ENCODE results near the gene BTBD9. TPM values are rescaled to one million over a fixed set of nuclear protein-coding genes. Genes with fewer than 3 reads are reported as not detected.

BTBD9 gene
- total RNA-seq, 4 donors from 2014 or later: 5.5 to 14.1 (median 6.3) TPM

DNA sequence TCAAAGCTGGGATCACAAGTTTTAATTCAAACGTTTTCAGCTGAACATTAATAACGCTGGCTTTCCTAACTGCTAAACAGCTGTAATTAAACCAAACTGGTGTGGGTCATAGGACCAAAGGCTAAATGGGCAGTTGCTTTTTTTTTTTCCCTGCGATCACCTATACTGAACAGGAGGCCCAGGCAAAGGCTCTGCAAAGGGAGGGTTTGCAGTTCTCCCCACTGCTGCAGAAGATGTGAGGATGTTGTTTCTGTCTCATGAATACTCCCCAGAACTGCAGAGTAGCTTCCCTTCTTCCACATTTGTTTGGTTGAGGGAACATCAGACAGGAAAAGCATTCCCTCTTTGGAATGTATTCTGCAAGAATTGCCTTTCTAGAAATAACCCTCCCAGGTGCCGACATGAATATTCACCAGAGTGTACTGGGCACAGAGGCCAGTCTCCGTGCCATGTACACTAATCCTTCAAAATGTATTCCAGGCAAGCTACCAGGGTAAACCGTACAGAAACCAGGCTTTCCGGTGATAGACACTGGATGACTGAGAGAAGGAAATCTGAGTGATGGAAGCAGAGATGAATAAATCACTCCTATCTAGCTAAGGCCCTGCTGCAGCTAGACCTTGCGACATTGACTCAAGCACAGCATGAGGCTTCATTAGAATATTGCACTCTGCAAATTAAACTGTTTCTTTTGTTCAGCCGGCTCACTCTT lies 370.1 kb downstream of the BTBD9 start:
- ATAC-seq (peak in 1 of 2 donors; percentile 51), DNase-seq (no peak)
- peak overlapping the region in 2 of 4 donors; percentile 20 to 30 for H3K27ac ChIP-seq
- in situ Hi-C loops (cut with MboI; ENCODE audit: low sequenced_read_pairs in 4 of 4): no loop called here
- no peak overlapping the region for H3K4me3 ChIP-seq
- H3K9me3 ChIP-seq: no peaks in the 10 kb centered on the region
- intact Hi-C loops (cut with DNase I; ENCODE audit: low total_unique reads): no loop called here
- no peaks in the 10 kb centered on the region for H3K27me3 ChIP-seq
- no peaks in the 10 kb centered on the region for H3K36me3 ChIP-seq
- peaks cover 34 to 38% of the 10 kb centered on the region in 2 donors for H3K4me1 ChIP-seq
- no peak for TF ChIP-seq POLR2A (IDR thresholded peaks at IDR 0.05)
- TF ChIP-seq, protein P1, sequence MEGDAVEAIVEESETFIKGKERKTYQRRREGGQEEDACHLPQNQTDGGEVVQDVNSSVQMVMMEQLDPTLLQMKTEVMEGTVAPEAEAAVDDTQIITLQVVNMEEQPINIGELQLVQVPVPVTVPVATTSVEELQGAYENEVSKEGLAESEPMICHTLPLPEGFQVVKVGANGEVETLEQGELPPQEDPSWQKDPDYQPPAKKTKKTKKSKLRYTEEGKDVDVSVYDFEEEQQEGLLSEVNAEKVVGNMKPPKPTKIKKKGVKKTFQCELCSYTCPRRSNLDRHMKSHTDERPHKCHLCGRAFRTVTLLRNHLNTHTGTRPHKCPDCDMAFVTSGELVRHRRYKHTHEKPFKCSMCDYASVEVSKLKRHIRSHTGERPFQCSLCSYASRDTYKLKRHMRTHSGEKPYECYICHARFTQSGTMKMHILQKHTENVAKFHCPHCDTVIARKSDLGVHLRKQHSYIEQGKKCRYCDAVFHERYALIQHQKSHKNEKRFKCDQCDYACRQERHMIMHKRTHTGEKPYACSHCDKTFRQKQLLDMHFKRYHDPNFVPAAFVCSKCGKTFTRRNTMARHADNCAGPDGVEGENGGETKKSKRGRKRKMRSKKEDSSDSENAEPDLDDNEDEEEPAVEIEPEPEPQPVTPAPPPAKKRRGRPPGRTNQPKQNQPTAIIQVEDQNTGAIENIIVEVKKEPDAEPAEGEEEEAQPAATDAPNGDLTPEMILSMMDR (IDR thresholded peaks at IDR 0.05 in 4 of 5, conservative IDR thresholded peaks at IDR 0.05 in 1 of 5): no peak

DNA sequence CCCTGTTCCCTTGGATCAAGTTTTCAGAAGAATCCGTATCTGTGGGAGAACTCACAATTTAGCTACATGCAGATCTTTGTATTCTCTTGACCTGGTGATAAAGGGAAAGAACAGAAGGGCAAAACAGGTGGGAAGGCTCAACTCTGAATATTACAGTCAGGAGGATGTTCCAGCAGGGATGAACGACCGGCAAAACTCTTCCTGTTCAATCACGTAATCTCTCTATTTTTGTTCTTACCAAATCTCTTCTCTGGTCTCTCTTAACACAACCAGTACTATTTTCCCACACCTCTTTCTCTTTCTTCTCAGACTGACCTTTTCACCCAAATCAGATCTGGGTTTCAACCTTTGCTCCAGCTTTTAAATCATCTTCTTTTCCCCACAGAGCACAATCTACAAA lies 371.4 kb downstream of the BTBD9 start:
- intact Hi-C loops (cut with DNase I; ENCODE audit: low total_unique reads): no loop called here
- TF ChIP-seq, protein P1 (IDR thresholded peaks at IDR 0.05 in 4 of 5, conservative IDR thresholded peaks at IDR 0.05 in 1 of 5): no peak
- TF ChIP-seq POLR2A (IDR thresholded peaks at IDR 0.05): no peak
- Histone ChIP-seq H3K27me3 (no peaks in the 10 kb centered on the region), H3K36me3 (no peaks in the 10 kb centered on the region), H3K9me3 (no peaks in the 10 kb centered on the region), H3K27ac (peak overlapping the region in 3 of 4 donors; percentile 8 to 48 (median 24)), H3K4me1 (peaks cover 34 to 38% of the 10 kb centered on the region in 2 donors), H3K4me3 (no peak overlapping the region)
- peak; percentile 9 to 63 for ATAC-seq
- in situ Hi-C loops (cut with MboI; ENCODE audit: low sequenced_read_pairs in 4 of 4): no loop called here
- no peak for DNase-seq

DNA sequence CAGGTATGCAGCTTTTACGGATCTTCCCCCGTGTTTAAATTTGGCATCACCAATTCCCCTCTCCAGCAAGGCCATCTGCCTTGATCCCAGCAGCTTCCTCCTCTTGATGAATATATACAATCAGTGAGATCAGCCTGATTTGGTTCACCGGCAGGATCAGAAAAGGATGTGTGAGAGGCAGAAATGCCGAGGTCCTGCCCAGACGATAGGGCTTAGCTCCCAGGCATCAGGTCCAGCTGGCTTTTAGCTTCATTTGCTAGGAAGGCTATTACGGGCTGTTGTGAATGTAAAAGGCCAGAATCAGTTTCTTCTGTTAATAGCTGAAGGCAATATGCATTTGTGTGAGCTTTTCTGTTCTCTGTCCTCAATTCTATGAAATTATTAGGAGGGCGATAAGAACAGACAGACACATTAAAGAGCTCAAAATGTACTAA lies 372.8 kb downstream of the BTBD9 start:
- TF ChIP-seq, protein P1 (IDR thresholded peaks at IDR 0.05 in 4 of 5, conservative IDR thresholded peaks at IDR 0.05 in 1 of 5): no peak
- intact Hi-C loops (cut with DNase I; ENCODE audit: low total_unique reads) (no loop called here), in situ Hi-C loops (cut with MboI; ENCODE audit: low sequenced_read_pairs in 4 of 4) (no loop called here)
- Histone ChIP-seq H3K4me3 (no peak overlapping the region), H3K9me3 (no peaks in the 10 kb centered on the region), H3K27me3 (no peaks in the 10 kb centered on the region), H3K36me3 (no peaks in the 10 kb centered on the region), H3K4me1 (peaks cover 44% of the 10 kb centered on the region in 2 donors), H3K27ac (no peak overlapping the region)
- ATAC-seq: no peak
- DNase-seq: no peak

DNA sequence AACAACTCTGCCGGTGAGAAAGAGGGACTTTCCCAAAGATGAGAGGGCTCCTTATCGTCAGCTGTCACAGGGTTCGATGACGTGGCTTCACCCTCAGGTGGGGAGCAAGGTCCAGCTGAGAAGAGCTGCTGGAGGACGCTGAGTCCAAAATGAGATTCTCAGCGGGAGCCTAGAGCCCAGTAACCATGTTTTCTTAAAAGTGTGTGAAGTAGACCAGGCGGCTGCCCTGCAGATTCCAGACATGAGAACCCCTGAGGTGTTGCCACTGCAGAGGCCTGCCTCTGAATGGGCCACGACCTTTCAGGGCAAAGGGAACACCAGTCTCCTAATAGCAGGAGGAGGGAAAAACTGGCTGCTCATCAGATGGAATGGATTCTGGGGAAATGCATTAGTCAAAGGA lies 375.1 kb downstream of the BTBD9 start:
- Histone ChIP-seq H3K36me3 (no peaks in the 10 kb centered on the region), H3K27me3 (no peaks in the 10 kb centered on the region), H3K4me1 (peaks cover 36 to 44% of the 10 kb centered on the region in 2 donors), H3K4me3 (no peak overlapping the region), H3K9me3 (no peaks in the 10 kb centered on the region), H3K27ac (no peak overlapping the region)
- intact Hi-C loops (cut with DNase I; ENCODE audit: low total_unique reads) (no loop called here), in situ Hi-C loops (cut with MboI; ENCODE audit: low sequenced_read_pairs in 4 of 4) (no loop called here)
- DNase-seq: no peak
- TF ChIP-seq, protein P1 (IDR thresholded peaks at IDR 0.05 in 4 of 5, conservative IDR thresholded peaks at IDR 0.05 in 1 of 5): no peak
- TF ChIP-seq POLR2A (IDR thresholded peaks at IDR 0.05): no peak
- ATAC-seq: no peak
